ENCODE data around the gene BAIAP2L1.

Gene BAIAP2L1

DNA sequence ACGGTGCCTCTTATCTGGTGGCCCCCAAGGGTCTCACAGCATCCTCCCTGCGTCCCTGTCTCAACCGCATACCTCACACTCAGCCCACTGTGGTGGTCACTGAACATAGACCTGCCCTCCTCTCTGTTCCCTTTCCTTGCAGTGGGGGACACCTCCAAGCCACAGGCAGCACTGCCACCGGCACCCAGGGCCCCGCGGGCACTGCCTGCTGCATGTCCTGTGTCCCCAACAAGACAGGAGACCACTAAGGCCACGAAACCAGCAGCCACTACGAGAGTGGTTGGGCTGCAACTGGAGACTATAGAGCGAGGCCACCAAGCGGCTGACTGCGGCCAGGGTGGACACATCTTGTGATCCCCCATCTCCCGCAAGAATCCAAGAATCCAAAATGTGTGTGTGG is 104.1 kb downstream of the BAIAP2L1 start:
- DNase-seq (ENCODE audit: extremely low read depth in 1 of 2, low read depth in 1 of 2), result no peak

DNA sequence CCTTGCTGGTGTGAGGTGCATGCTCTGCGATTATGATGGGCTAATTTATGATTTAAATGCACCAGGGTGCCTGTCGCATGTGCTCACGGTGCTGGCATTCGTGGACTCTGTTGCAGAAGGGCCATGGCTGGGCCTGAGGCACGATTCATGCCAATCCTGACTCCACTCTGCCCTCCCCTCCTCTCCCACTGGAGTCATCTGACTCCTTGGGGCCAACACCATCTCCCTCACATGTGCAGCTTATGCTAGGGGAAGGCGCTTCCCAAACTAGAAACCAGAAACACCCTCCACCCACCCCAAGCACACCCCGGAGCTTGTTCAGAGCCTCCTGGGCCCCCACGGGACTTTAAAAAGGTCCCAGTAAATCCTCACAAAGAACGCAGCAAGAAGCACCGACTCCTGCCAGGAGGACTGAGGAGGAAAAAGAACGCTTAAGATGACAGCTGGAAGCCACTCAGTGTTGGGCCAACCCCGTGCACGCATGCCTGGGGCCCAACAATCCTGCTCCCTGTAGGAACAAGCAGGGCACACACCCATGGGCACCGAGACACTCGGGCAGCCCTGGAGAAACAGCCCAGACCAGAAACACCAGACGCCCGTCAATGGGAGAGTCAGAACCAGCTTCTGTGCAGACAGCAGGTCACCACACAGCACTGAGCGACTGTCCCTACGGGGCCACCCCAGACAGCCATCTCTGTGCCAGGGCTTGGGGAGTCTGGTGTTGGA is 105.3 kb downstream of the BAIAP2L1 start:
- DNase-seq (ENCODE audit: extremely low read depth in 1 of 2, low read depth in 1 of 2), result no peak

DNA sequence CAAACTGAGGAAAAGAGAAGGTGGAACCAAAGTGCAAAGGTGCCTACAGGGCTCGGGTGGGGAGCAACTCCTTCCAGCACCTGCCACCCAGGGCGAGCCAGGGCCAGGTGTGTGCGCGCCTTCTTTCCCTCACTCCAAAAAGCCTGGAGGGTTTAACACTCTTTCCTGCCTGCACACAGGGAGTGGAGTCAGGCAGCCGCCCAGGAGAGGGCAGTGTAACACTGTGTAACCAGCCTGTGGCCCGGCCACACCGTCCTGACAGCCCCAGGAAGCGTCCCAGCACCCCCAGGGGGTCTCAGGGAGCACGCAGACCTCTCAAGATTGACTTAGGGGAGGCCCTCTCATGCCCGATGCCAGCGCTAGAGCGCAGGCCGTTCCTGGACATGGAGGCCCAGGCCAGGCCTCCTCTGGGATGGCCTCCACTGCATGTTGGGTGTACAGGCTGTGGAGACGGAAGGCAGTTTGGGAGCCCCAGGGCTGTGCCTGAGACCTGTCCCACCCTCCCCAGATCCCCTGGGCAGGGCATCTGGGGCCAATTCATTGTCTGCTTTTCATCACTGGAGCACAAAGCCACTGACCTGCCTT is 106.0 kb downstream of the BAIAP2L1 start:
- no peak for DNase-seq (ENCODE audit: extremely low read depth in 1 of 2, low read depth in 1 of 2)

DNA sequence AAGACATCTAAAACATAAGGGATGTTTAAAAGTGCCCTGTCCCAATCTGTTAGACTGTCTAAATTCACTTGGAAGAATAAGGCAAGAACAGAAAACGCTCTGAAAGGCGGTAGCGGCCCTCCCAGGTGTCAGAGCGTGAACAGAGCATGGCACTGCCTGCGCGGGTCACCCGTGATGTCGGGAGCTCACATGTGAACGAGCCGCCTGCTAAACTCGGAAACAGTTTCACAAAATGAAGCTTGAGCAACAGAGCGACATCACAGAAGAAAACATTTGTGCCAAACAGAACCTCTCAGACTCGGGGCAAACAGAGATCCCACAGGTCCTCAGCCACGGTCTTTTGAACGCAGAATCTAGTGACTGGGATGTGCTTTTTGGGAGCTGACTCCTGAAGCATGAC is 106.6 kb downstream of the BAIAP2L1 start:
- DNase-seq (ENCODE audit: extremely low read depth in 1 of 2, low read depth in 1 of 2), result no peak

DNA sequence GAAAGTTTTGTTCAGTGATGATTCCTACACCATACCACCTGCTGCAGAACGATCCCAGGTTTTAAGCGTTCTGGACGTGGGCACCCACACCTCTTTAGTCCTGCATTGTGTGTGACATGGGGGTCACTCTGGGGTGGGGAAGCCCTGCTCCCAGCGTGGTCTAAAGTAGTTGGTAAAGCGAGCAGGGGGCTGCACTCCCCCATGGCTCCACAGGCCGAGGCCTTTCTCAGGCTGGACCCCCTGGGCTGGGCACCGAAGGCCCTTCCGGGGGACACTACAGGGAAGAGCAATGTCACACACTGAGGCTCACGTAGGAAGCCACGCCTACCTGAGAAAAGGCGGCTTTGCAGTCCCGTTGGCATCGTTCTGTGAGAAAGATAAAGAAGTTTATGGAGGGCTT is 107.1 kb downstream of the BAIAP2L1 start:
- DNase-seq (ENCODE audit: extremely low read depth in 1 of 2, low read depth in 1 of 2), result no peak

DNA sequence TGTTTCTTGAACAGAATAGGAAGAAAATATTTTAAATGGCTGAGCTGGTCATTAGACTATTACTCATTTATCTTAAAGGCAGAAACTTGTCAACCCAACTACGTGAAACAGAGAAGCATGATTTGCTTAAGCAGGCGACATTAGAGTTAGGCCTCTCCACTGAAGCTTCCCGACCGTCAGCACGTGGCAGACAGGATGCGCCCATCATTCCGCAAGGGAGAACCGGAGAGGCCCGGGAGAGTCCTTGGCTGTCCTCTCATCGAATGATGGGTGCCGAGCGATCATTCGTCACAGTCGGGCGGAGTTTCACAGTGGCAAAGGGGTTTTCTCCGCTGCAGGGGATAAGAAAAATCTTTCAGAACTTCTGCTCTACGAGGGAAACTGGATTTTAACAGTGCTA is 107.6 kb downstream of the BAIAP2L1 start:
- DNase-seq (ENCODE audit: extremely low read depth in 1 of 2, low read depth in 1 of 2), result no peak

DNA sequence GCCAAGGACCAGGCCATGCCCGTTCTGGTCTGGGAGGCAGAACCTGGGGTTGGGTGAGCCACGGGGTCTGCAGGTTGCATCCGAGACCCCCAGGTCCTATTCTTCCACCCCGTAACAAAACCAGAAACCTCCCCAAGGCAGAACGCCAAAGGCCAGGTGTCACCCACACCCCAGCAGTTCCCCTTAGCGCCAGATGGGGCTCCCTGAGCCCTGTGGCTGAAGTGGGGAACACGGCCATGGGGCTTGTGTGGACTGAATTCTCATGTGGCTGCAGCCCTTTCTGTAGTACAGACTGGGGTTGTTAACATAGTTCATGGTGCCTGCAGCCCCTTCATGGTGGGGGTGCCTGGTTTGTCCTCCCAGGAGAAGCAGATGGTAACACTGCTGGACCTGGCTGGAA is 109.2 kb downstream of the BAIAP2L1 start:
- DNase-seq (ENCODE audit: extremely low read depth in 1 of 2, low read depth in 1 of 2), result no peak

DNA sequence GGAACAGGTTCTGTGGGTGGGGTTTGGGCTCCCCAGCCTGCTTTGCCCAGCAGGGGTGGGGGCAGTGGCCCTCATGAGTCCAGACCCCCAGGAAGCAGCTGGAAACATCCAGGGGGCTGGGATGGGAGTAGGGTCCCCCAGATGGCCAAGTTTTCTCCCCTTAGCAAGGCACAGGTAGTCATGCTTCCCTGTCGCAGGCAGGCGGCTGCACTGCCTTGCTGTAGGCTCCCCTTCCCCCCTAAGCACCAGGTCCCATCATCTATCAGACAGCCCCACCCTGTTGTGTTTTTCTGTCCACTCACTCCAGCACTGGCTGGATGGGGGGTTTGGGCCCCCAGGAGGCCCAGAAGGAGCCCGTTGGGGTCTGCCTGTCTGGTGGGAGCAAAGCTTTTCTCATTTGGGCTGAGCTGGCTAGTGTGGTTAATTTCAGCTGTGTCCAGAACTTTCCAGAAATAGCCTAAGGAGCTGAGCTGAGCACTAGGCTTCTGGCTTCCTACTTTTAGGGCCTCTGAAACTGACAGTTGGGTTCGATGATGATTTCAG is 111.5 kb downstream of the BAIAP2L1 start:
- DNase-seq (ENCODE audit: extremely low read depth in 1 of 2, low read depth in 1 of 2), result no peak

DNA sequence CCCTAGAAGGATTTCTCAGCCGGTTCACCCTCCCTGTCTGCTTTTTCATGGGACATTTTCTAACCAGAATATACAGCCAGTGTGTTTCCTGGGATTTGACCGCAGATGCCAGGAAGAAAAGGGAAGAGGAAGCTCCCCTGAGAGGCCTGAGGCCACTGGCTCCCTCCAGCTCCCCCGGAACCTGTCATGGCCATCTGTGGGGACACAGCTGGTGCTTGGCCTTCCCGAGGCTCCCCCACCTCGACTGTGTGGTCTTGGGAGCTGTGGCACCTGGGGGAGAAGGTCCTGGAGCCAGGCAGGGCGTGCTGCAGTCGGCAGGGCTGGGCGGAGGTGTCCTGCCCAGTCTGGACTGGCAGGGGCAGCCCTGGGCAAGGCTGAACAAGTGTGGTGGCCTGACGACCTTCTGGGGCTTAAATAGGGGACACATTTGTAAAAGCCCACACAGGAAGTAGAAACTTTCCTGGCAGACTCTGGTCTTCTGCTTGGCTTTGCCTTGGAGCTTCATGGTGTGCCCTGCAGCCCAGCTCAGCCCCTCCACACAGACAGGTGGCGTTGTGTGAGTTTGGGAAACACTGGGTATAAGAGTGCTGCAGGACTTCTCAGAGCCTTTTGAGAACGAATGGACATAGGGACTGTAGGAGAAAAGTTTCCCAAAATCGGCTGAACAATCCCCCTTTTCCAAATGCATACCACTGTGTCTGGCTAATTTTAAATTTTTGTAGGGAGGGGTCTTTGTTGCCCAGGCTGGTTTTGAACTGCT is 112.6 kb downstream of the BAIAP2L1 start:
- no peak for DNase-seq (ENCODE audit: extremely low read depth in 1 of 2, low read depth in 1 of 2)

DNA sequence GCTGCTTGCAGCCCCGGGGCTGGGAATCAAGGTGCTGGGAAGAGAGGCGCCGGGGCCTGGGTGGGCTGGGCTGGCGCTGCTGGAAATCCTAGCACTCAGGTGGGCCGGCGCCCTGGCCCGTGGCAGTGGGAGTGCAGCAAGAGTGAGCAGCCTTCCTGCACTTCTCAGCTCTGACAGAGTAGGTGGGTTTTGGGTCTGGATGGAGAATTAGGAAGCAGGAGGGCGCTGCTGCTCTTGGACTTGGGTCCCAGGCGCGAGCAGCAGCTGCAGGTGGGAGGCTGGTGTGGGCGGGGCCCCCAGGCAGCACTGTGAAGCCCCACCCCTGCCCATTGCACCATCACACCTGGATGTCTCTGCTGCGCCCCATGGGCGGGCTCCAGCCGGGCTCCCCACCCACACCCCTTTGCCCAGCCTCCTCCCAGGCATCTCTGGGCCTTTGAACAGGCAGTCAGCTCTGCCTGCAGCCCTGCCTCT is 113.4 kb downstream of the BAIAP2L1 start:
- DNase-seq (ENCODE audit: extremely low read depth in 1 of 2, low read depth in 1 of 2), result no peak

DNA sequence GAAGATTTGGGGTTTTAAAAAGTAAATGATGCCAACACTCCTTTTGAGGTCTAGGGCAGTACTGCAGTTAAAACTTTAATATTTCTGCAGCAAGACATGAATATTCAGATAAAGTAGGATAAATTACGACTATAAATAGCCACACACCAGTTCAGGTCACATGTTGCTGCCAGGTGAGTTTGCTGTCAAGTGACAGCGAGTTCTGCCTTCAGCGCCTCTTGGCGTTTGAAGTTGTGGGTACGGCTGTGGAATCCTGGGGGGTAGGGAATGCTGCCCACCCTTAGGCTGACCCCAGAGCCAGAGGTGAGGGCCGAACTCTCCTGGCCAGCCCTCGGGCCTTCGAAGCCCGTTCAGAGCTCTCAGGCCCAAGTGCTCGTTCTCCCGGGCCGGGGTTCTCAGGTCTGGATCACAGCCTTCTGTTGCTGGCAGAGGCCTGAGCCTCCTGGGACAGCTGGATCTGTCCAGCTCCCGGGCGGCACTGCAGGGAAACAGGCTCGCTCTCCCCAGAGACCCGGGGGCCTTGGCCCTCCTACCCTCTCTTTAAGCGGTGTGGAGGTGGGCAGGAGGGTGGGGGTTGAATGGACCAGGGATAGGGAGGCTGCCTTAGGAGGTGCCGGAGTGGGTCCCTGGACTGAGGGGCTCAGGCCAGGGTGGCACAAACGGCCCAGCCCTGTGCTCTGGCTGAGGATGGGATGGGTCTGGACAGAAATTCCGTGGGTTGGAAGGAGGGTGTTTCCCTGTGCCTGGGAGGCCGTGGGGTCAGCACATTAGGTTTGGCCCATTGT is 114.0 kb downstream of the BAIAP2L1 start:
- no peak for DNase-seq (ENCODE audit: extremely low read depth in 1 of 2, low read depth in 1 of 2)

DNA sequence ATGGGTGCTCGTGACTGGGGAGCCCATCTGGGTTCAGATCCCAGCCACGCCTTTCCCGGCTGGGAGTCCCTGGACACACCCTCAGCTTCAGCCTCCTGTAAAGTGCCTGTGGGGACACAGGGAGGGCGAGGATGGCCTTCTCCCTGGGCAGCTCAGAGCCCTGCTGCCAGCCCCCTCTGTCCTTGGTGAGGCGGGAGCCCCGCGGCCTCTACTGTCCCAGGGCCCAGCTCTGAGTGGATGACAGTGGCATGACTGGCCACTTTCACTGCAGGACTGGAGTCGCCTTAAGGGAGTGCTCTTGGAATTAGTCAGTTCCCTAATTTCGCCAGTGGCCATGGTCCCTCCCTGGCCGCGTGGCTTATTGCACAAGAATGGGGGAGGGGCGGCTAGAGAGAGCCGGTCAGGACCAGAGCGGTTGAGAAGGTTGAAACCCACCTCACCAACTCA is 114.8 kb downstream of the BAIAP2L1 start:
- no peak for DNase-seq (ENCODE audit: extremely low read depth in 1 of 2, low read depth in 1 of 2)

DNA sequence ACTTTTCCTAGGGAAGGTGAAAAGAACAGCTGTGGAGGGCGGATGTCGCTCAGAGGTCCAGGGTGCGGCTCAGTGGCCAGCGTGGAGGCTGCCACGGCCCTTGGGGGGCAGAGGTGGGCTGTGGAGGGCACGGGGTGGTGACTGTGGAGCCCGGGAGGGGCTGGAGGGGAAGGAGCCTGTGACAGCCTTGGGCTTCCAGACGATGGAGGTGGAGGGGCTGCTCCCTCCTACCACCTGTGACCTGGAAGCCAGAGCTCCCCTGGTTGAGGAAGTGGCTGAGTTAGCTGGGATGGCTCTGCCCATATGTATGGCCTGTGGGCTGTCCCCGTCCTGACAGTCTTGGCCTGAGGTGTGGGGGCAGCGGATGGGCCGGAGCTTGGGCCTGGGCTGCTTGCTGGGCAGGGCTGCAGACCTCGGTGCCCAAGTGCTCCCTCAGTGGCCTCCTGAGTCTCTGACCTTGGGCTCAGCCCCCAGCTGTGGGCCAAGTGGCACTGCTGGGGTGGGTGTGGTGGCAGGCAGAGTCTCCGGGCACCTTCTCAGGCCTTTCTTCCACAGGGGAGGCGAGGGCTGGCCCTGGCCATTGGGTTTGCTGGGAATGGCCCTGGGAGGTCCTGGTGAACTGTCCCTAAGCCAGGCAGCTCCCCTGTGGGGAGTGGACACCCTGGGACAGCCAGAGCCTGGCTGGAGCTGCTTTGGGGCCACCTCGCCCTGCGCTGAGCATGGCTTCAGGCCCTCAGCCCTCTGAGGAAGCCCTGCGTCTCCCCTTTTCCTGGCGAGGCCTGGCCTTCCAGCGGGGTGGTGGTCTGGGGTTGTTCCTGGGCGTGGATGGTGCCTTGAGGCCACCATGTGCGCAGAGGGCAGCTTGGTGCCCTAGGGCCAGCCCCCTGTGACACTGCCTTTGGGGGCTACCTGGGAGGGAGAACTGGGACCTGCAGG is 115.5 kb downstream of the BAIAP2L1 start:
- DNase-seq (ENCODE audit: extremely low read depth in 1 of 2, low read depth in 1 of 2), result no peak

DNA sequence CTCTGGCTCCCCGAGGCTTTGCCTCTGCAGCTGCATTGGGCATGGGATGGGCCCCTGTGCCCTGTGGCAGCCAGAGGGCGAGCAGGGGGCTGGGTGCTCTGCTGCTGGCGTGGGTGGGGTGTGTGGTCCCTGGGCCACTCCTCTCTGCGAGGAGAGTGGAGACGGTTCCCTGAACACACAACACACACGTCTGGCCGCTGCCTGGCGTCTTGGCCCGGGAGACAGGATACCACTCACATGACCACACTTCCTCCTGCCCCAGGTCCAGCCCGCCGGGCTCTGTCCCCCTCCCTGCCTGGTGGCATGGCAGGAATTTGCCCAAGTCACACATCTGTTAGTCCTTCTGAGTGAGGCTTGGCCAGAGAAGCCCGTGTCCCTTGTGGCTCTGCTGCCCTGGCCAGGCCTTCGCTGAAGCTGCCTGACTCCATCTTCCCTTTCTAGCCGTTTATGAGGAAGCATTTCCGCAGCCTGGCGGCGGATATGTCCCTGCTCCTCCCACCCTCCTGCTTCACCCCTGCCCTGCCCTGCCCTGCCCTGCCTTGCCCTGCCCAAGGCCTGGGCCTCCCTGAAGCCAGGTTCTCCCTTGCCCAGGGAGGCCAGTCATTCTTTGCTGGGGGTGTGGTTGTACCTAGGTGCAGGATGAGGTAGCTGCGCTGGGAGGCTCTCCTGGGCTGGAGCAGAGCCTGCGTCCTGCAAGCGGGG is 116.4 kb downstream of the BAIAP2L1 start:
- no peak for DNase-seq (ENCODE audit: extremely low read depth in 1 of 2, low read depth in 1 of 2)

DNA sequence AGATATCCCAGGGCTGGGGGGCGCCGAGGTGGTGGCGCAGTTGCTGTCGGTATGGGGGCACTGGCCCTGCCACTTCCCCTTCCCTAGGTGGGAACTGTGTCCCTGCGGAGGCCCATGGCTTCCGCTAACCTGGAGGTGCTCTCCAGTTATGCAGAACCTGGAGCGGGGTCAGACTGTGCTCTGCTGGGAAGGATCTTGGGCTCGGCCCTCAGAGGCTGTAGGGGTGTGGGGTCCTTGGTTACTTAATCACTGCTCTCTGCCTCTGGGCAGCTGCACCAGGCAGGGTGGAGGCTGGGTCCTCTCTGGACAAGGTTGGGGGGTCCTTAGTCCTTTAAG is 117.0 kb downstream of the BAIAP2L1 start:
- no peak for DNase-seq (ENCODE audit: extremely low read depth in 1 of 2, low read depth in 1 of 2)

DNA sequence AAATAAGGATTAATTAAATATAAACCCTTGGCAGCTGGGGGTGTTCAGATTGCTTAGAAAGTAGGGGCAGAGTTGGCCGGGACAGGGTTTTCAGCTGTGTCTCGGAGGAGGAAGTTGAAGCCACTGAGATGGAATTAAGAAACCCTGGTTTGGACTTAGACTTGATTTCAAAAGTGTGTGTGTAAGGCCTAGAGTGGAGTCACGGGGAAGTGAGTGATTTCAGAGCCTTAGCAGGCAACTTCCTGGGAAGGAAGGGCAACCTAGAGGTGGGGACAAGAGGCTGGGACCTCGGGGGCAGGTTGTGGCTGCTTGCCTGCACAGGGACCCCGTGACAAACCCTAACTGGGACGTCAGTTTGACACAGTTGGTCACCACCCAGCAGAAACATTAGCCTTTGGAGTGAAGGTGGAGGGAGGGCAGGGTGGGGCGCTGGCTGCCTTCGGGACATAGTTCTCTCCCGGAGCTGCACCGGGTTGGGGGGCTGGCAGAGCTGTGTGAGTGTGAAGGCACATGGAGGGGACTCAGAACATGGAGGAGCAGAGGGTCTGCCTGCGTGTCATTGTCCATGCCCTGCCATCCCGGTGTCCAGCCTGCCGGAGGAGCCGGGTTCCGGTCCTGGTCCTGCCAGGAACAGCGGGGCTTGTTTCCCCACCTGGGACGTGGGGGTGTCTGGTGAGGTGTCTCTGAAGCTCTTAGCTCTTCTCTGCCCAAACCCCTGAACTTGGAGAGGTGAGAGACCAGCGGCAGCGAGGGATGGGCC is 117.6 kb downstream of the BAIAP2L1 start:
- DNase-seq (ENCODE audit: extremely low read depth in 1 of 2, low read depth in 1 of 2), result no peak

DNA sequence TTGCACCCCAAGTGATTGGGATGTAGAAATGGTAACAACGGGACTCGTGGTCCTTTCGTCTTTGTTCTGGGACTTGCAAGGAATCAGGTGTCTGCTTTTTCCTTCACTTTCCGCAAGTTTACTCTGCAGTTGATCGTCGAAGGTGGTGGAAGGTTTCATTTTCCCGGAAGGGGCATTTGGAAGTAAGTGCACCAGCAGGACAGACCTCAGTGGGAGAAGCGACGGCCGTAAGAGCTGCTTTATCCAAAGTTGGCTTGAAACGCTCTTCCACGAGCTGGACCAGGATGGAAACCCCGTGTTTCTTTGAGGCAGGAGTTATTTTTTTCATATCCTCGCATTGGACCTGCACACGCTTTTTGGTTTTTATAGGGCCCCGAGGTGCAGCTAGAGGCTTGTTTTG is 118.2 kb downstream of the BAIAP2L1 start:
- no peak for DNase-seq (ENCODE audit: extremely low read depth in 1 of 2, low read depth in 1 of 2)

DNA sequence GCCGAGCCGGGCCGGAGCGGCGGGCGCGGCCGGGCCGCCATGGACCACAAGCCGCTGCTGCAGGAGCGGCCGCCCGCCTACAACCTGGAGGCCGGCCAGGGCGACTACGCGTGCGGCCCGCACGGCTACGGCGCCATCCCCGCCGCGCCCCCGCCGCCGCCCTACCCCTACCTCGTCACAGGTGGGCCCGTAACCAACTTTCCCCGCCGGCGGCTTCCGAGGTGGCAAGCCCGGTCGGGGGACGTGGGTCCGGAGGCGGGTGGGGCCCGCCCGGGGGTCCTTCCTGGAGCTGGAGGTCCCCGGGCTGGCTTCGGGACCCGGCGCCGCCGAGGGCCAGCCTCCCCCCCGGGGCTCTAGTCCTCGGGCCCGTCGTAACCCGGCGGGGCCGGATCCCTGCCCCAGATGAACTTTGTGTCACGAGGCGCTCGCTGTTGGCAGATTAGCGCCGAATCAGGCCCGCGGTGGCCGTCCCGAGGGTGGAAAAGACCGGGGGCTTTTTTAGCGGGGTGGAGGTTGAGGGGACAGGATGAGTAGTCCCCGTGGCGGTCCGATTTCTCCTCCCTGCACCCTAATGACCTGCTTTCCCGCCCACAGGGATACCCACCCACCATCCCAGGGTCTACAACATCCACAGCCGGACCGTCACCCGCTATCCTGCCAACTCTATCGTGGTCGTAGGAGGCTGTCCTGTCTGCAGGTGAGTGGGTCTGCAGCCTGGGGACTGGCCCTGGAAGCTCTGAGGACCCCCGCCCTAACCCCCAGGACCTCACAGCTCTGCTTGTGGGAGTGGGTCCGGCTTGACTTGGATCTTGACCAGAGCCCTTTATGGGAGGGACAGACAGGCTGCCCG is 118.9 kb downstream of the BAIAP2L1 start:
- no peak for DNase-seq (ENCODE audit: extremely low read depth in 1 of 2, low read depth in 1 of 2)

All from stimulated activated CD8-positive, alpha-beta memory T cell treated with anti-CD3 and anti-CD28 coated beads, Interleukin-7, amount 100 ng/mL, for 48 hours (primary cell).